Cerebellar nuclear complex (tissue), 1 donor: ENCODE data around the gene NLGN4X.

ENCODE experiments used
- DNase-seq, 2 experiments: peaks; one replicate each; lab custom pipeline; 2025; lab: John Stamatoyannopoulos, UW

The NLGN4X gene

GRCh38 chrX:6228720-6229119, at the start of gene NLGN4X:
NLGN4X (minus strand) TSS chrX:6228867; CDS start chrX:6151466, 77,401 bp downstream.
- peak in 1 of 2 experiments; percentile 48 for DNase-seq

- no peak for DNase-seq
Measured at GRCh38 chrX:6266041-6266440, 37.4 kb upstream of the NLGN4X start.

GRCh38 chrX:6262959-6263358, 34.3 kb upstream of the NLGN4X start:
- no peak for DNase-seq

- DNase-seq = no peak
Measured at GRCh38 chrX:6257025-6257424, 28.4 kb upstream of the NLGN4X start.

GRCh38 chrX:6244666-6245065, 16.0 kb upstream of the NLGN4X start:
- no peak for DNase-seq

- no peak for DNase-seq
Measured at GRCh38 chrX:6238576-6238975, 9.9 kb upstream of the NLGN4X start.

GRCh38 chrX:6227935-6228334, 732 bp downstream of the NLGN4X start:
- DNase-seq = no peak

GRCh38 chrX:6227453-6227835, 1.2 kb downstream of the NLGN4X start:
- DNase-seq = no peak

- DNase-seq = no peak
Measured at GRCh38 chrX:6226596-6227452, 1.8 kb downstream of the NLGN4X start.

- no peak for DNase-seq
Measured at GRCh38 chrX:6225911-6226595, 2.6 kb downstream of the NLGN4X start.

GRCh38 chrX:6225288-6225910, 3.3 kb downstream of the NLGN4X start:
- DNase-seq = no peak

GRCh38 chrX:6223516-6223915, 5.2 kb downstream of the NLGN4X start:
- DNase-seq = no peak

GRCh38 chrX:6210230-6210629, 18.4 kb downstream of the NLGN4X start:
- DNase-seq = no peak

GRCh38 chrX:6203462-6204215, 25.0 kb downstream of the NLGN4X start:
- DNase-seq = no peak

GRCh38 chrX:6199486-6199885, 29.2 kb downstream of the NLGN4X start:
- DNase-seq = no peak

- DNase-seq = no peak
Measured at GRCh38 chrX:6187256-6187655, 41.4 kb downstream of the NLGN4X start.

- DNase-seq = no peak
Measured at GRCh38 chrX:6184900-6185515, 43.7 kb downstream of the NLGN4X start.

- no peak for DNase-seq
Measured at GRCh38 chrX:6175914-6176313, 52.8 kb downstream of the NLGN4X start.

- no peak for DNase-seq
Measured at GRCh38 chrX:6170424-6170823, 58.2 kb downstream of the NLGN4X start.

- no peak for DNase-seq
Measured at GRCh38 chrX:6169407-6169806, 59.3 kb downstream of the NLGN4X start.

- no peak for DNase-seq
Measured at GRCh38 chrX:6163721-6164120, 64.9 kb downstream of the NLGN4X start.

GRCh38 chrX:6159468-6159867, 69.2 kb downstream of the NLGN4X start:
- no peak for DNase-seq
